ENCODE results near the gene SUCLA2.

SUCLA2 gene

GRCh38 chr13:48000559-48001113, 437 bp downstream of the SUCLA2 start:
- DNase-seq (ENCODE audit: low read depth) = no peak
- no peak for TF ChIP-seq CTCF (conservative IDR thresholded peaks at IDR 0.05; ENCODE audit: control insufficient read depth, insufficient read depth, low read depth, low read length)
- H3K4me3 ChIP-seq (ENCODE audit: control insufficient read depth, low read depth, low read length) = peak overlapping the region; percentile 98

- peak overlapping the region; percentile 98 for H3K4me3 ChIP-seq (ENCODE audit: control insufficient read depth, low read depth, low read length)
- TF ChIP-seq CTCF (conservative IDR thresholded peaks at IDR 0.05; ENCODE audit: control insufficient read depth, insufficient read depth, low read depth, low read length) = no peak
- DNase-seq (ENCODE audit: low read depth) = no peak
These were observed 1.1 kb downstream of the SUCLA2 start for GRCh38 chr13:47999973-48000372.

GRCh38 chr13:47997384-47997783, 3.7 kb downstream of the SUCLA2 start:
- no peak for DNase-seq (ENCODE audit: low read depth)
- TF ChIP-seq CTCF (conservative IDR thresholded peaks at IDR 0.05; ENCODE audit: control insufficient read depth, insufficient read depth, low read depth, low read length) = no peak
- no peak overlapping the region for H3K4me3 ChIP-seq (ENCODE audit: control insufficient read depth, low read depth, low read length)

GRCh38 chr13:47991859-47992258, 9.2 kb downstream of the SUCLA2 start:
- no peak for DNase-seq (ENCODE audit: low read depth)
- no peak for TF ChIP-seq CTCF (conservative IDR thresholded peaks at IDR 0.05; ENCODE audit: control insufficient read depth, insufficient read depth, low read depth, low read length)
- H3K4me3 ChIP-seq (ENCODE audit: control insufficient read depth, low read depth, low read length) = no peak overlapping the region

GRCh38 chr13:47990920-47991466, 10.1 kb downstream of the SUCLA2 start:
- H3K4me3 ChIP-seq (ENCODE audit: control insufficient read depth, low read depth, low read length) = no peak overlapping the region

GRCh38 chr13:47990427-47990826, 10.6 kb downstream of the SUCLA2 start:
- no peak overlapping the region for H3K4me3 ChIP-seq (ENCODE audit: control insufficient read depth, low read depth, low read length)
- no peak for TF ChIP-seq CTCF (conservative IDR thresholded peaks at IDR 0.05; ENCODE audit: control insufficient read depth, insufficient read depth, low read depth, low read length)
- DNase-seq (ENCODE audit: low read depth) = no peak

More at GRCh38 chr13:47990920-47991466, 10.1 kb downstream of the SUCLA2 start:
- no peak for TF ChIP-seq CTCF (conservative IDR thresholded peaks at IDR 0.05; ENCODE audit: control insufficient read depth, insufficient read depth, low read depth, low read length)
- DNase-seq (ENCODE audit: low read depth) = no peak

Data from fibroblast of mammary gland (primary cell).